Left ventricle myocardium superior (tissue), 1 donor: ENCODE data around the gene SLC7A10. TPM values are rescaled to one million over a fixed set of nuclear protein-coding genes. Genes with fewer than 3 reads are reported as not detected.

ENCODE experiments used
- ATAC-seq: fragments of 200-7000 bp; cut with Tn5 transposase; one replicate; pipeline ENCODE4 v1.9.1; 2020; ENCODE audit warnings: mild to moderate bottlenecking, moderate library complexity
- DNase-seq: peaks from one replicate; pipeline ENCODE4 v3.0.0-alpha.2; 2020
- intact Hi-C: fragments of 100-400 bp; cut with micrococcal nuclease; formaldehyde crosslinking; loops from one replicate; pipeline ENCODE4 v1.11.0; 2022
- long read RNA-seq: library from polyadenylated mRNA; unstranded; transcript quantifications from one replicate; pipeline ENCODE4 v2.0.0, GENCODE V29; 2021
- total RNA-seq: library from RNA; stranded (reverse); fragmentation: NEBNext Ultra II Directional; extraction: Animal tissue kit (Norgen Biotek cat#: 25700); gene quantifications from one replicate; pipeline ENCODE4 v1.2.1, GENCODE V29; 2021
- donor health status: DM: no; HTN: yes; CAD: no; lungs with severe emphysema.

SLC7A10 gene
- not detected for total RNA-seq
- long read RNA-seq, partial matches to known transcripts: 0 of 1 reads
- long read RNA-seq, other reads (novel, unspliced or antisense): 0 of 1 reads

DNA sequence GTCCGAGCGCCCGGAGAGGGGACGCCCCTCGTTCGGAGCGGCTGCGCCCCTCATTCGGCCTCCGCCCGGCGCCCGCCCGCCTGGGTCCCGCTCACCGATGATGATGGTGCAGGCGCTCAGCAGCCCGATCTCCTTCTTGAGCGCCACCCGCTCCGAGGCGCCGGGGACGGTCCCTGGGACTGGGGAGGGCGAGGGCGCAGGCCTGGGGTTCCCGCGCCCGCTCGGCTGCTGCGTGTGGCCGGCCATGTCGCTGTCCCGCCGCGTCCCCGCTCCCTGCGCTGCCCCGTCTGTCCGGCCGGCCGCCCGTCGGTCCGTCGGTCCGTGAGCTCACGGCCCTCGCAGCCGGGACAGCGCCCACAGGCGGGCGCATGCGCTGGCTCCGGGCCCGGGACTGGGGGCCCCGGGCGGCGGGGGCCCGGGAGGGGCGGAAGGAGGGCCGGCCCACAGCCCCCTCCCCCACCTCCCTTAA, at the start of gene SLC7A10:
SLC7A10 (minus strand) TSS at position 393 of the 469 bp plus-strand sequence; CDS start at position 246, 147 bp downstream.
- intact Hi-C loops: no loop called here
- no peak for DNase-seq
- ATAC-seq: peak; percentile 22

DNA sequence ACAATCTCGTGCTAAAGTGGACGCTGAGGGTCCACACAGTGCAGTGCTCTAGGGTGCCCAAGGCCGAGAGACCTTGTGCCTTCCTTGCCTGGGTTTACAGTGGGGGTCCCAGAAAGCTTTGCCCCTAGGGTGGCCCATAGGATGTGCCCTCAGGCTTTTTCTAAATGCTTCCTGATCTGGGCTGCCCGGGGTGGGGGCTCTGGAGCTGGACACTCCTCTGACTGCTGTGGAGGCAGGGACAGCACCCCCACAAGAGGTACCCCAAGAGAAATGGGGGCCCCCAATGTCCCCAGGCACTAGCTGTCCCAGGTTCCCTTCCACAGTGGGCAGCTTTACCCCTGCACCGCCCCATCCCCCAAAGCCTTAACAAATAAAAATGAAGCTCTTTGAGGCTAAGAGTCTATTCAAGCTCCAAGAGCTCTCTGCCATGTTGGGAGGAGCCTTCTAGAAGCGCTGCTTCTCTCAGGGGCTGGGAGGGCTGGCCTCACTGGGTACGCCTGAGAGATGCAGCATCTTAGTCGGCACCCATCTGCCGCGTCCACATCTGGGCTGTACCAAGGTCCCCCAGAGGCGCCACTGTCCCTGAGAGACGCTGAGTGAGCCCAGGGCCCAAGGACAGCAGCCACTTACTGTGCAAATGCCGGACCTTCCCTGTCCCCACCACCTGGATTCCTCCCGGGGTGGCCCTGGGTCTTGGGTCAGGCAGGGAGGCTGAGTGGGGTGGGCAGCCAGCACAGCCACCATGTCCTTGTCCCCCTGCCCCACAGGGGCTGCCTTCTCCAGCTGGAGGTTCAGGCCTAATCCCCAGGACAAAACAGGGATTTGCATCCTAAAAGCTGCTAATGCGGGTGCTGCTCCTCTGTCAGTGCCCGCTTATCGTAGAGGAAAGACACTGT, 49.3 kb upstream of the SLC7A10 start:
- ATAC-seq: no peak
- DNase-seq: no peak

DNA sequence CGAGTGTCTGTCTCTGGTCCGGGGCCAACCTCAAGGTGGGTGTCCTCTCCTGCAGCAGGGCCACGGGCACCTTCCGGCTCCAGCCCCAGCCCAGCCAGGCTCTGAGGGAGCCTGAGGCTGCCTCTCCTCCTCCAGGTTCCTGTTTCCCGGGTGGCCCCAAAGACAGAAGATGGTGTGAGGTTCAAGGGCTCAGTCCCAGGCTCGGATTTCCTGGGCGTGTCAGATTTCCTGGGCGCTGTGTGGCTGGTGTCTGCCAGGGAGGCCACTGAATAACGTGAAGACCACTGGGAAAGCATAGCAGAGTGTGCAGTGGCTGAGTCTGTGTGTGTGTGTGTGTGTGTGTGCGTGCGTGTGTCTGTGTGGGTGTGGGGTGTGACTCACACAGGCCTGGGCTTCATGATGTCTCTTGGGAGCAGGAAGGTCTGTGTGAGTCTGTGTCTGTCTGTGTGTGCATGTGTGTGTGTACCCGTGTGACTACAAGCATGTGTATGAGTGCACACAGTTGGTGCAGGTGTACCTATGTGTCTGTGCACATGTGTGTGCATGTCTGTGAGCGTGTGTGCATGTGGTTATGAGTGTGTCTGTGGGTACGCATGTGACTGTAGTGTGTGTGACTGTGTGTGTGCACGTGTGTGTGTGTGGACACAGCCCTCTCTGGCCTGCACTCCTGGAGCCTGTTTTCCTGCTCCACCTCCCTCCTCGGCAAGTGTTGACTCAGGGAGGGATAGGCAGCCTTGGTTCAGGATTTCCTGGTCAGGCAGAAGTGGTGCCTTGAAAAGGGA, 48.4 kb upstream of the SLC7A10 start:
- intact Hi-C loops: no loop called here
- DNase-seq (no peak), ATAC-seq (peak; percentile 62)

More for the DNA sequence above, 49.3 kb upstream of the SLC7A10 start:
- intact Hi-C loops: no loop called here

DNA sequence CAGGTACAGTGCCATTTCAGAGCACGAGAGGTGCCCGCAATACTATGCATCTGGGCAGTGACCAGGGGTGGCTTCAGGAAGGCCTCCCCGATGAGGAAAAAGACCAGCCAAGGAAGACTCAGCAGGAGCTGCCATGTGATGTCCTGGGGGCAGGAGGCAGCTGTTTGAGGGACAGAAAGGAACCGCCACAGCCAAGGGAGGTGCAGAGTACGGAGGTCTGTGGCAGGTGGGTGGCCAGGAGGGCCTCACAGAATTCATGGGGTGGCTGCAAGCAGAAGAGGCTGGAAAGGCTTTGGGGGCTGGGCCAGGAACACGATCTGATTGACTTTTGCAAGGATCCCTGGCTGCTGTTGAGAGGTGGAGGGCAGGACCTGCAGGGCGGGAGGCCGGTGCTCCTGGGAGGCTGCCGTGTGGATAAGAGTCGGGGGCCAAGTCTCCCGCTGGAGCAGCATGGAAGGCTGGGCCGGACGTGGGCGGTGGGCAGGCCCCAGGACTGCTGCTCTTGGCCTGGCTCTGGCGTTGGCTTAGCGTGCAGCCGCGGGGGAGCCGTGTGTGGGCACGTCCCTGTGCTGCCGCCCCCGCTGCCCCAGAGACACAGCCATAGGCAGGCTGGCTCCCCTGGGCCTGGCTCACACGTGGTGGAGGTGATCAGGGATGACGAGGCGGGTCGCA, 47.6 kb upstream of the SLC7A10 start:
- DNase-seq (no peak), ATAC-seq (no peak)
- intact Hi-C loops: no loop called here

DNA sequence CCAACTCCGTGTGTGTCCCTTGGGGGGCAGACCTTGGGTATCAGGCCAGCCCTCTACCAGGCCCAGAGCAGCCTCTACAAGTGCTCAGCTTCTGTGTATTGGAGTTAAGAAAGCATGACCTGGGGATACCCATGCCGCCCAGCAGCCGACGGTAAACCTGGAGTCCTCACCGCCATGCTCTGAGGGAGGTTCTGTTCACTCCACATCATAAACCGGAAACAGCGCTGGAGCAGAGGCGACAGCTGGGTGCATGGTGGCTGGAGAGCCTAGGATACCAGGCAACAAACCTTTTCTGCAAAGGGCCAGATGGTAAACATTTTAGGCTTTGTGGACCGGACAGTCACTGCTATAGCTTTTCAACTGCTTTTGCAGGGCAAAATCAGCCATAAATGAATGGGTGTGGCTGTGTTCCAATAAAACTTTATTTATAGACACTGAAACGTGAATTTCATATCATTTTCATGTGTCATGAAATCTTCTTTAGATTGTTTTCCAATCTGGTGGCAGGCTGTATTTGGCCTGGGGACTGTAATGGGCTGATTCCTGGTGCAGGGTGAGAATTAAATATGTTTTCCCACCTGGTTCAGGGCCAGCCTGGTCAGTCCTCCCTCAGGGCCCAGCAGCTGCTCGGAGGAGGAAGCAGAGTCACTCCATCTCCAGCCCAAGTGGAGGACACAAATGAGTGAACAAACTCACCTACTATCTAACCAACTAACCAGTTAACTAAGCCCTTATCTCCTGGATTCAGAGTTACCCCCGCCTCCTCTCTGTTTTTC, 45.8 kb upstream of the SLC7A10 start:
- no peak for DNase-seq
- intact Hi-C loops: no loop called here
- ATAC-seq: no peak

DNA sequence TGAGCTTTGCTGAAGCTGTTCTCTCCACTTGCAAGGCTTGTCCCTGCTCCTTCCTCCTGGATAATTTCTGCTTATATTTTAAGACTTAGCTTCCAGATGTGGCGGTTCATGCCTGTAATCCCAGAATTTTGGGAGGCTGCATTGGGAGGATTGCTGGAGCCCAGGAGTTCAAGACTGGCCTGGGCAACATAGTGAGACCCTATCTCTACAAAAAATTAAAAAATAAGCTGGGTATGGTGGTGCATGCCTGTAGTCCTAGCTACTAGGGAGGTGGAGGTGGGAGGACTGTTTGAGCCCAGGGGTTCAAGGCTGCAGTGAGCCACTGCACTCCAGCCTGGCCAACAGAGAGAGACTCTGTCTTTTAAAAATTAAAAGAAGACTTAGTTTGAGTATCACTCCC, 45.1 kb upstream of the SLC7A10 start:
- intact Hi-C loops: no loop called here
- no peak for DNase-seq
- ATAC-seq: no peak

DNA sequence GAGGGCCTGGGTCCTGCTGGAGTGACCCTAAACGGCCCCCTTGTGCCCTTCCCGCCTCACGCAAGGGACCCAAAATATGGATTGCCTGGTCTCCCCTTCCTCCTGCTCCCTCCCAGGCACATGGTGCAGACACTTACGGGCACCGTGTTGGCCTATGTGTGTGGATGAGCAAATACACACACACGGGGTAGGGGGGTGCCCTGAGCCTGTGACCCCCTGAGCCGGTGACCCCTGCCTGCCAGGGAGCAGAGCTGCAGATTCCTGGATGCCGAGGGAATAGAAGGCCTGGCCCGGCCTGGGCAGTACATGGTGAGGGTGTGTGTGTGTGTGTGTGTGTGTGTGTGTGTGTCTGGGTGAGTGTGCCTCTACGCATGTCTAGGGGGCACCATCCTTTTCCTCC, 43.4 kb upstream of the SLC7A10 start:
- intact Hi-C loops: no loop called here
- DNase-seq: no peak
- no peak for ATAC-seq

DNA sequence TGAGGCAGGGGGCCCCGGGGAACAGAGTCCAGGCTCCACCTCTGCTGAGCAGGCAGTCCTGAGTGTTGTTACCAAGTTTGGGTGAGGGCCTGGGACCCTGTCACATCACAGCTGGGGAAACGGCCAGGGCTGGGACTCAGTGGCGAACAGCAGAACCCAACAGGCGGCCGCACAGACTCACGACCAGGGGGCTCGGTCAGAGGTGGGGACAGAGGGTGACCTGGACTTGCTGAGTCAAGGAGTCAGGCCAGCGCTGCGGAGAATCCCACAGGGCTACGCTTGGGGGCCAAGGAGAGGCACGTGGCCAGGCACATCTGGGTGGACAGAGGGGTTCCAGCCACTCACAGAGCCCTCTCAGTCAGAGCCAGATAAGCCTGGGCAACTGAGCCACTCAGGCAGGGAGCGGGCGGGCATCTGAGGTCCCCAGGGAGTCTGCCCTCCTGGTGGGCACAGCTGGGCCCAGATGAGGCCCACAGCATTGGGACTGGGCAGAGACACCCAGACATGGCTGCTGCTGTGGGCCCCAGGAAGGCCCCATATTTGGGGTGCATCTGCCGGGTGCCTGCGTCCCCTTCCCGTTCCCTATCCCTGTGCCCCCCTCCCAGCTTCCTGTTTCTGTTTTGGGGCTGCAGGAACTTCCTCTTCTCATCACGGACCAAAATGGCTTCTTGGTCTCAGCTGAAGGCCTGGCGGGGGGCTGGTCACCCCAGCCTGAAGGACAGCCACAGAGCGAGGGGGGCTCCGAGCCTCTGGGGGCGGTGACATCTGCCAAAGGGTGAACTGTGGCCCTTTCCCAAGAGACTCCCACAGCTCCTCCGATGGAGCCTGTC, 42.7 kb upstream of the SLC7A10 start:
- peak; percentile 53 for ATAC-seq
- intact Hi-C loops: no loop called here
- DNase-seq: no peak

DNA sequence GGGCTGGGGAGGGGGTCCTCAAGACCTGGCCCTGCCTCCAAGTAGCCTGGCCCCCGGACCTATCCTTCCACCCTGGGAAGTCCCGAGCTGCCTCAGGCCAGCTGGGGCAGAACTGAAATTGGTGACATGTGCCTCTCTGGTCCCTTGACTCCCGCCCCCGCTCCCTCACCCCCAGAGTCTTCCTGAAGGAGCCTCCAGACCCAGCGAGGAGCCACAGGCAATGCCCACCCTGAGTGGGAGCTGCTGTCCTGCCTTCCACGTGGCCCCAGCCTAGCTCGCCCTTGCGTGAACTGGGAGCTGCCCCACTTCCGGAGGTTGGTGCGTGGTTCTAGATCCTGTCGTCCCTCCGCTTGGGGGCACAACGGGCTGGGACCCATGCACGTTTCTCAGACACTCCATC, 42.1 kb upstream of the SLC7A10 start:
- no peak for ATAC-seq
- intact Hi-C loops: no loop called here
- DNase-seq: no peak

DNA sequence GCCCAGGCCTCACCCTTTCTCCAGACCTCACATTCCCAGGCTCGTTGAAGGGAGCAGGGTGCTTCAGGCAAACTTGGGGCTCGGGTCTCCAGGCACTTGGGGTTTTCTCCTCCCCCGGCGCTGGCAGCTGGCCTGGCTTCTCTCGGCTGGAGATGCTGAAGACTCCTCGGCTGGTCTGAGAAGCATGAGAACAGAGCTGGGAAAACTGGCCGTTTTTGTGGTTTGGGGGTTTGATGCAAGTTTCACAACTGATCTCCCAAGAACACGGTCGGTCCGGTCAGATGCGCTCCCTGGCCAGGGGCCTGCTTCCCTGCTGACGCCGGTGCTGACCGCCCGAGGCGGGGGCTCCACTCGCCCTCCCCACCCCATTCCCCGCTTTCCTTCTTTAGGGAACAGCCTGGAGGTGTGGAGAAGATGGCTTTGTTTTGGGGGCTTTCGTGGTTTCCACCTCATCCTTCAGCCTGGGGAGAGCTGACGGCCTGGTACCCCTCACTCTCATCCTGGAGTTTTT, 41.4 kb upstream of the SLC7A10 start:
- ATAC-seq (no peak), DNase-seq (no peak)
- intact Hi-C loops: no loop called here

DNA sequence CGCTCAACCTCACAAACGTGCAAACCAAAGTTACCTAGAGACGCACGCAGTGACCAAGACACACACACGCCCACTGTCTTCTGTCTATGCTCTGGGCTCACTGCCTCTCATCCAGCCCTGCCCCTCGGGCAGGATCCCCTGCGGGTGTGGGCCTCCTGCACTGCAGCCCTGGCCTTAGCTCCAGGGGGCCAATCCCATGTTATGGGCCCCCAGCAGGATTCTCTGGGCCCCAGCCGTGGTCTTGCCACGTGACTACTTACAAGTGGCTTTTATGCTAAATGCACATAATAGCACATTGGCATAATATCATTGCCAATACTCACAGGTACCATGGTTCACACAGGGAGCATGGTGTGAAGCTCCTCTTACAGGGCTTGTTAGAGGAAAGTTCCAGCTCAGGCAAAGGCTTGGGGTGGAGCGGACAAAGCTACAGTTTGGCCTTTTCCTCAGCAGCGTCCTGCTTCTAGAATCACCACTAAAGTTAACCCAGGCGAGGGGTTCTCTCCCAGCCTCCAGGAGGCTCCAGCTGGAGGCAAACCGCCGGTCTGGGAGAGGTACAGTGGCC, 39.3 kb upstream of the SLC7A10 start:
- no peak for ATAC-seq
- intact Hi-C loops: no loop called here
- no peak for DNase-seq

DNA sequence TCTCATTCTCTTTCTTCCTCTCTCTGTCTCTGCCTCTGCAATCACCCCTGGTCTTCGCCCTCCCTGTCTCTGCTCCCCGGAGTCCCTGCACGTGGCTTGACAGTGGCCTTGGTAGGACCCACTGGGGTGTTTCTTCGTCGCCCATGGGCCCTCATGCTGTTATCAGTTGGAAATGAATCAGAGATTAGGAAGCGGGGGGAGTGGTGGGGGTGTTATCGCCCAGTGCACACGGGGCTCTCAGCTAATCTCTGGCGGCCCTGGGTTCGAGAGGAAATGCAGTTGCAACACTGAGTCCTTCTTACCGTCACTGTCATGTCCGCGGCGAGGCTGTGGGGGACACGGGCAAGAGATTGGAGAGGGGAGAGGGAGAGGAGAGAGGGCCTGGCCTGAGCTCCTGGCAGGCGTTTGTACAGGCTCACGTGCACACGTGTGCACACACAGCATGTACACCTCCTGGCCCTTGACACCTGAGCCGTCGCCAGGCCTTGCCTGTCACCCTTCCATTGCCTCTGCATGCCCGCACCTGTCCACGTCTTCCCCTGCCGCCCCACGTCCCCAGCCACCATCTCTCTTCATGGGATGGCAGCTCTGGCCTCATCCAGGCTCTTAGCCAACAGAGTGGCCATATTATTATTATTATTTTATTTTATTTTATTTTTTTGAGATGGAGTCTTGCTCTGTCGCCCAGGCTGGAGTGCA, 37.8 kb upstream of the SLC7A10 start:
- intact Hi-C loops: no loop called here
- DNase-seq: no peak
- ATAC-seq: no peak

DNA sequence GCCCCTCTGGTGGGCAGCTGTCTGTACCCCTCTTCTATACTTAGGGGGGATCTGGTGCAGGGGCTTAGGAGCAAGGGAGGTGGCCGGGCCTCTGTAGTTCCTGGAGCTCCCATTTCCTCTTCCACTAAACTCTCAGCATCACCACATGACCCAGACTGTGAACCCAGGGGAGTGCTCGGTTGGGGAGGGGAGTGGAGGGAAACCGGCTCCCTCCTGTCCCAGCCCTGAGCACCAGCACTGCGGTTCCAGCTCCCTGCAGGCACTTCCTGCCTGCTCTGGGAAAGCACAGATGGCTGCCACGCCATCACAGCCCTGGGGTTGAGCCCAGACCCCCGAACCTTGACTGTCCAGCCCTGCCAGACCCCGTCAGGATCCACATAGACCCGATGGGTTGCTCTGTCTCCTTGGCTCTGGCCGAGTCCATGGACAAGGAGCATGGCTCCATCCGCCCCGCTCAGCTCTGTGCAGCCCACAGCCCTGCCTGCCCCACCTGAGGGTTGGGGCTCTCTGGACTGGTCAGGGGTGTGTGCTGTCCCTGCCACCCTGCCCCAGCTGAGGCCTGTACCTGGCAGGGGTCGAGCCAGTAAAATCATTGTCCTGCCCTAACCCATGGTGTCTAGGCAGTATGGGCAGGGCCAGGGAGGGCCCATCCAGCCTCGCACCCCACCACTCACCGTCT, 36.0 kb upstream of the SLC7A10 start:
- intact Hi-C loops: no loop called here
- peak; percentile 65 for ATAC-seq
- no peak for DNase-seq

DNA sequence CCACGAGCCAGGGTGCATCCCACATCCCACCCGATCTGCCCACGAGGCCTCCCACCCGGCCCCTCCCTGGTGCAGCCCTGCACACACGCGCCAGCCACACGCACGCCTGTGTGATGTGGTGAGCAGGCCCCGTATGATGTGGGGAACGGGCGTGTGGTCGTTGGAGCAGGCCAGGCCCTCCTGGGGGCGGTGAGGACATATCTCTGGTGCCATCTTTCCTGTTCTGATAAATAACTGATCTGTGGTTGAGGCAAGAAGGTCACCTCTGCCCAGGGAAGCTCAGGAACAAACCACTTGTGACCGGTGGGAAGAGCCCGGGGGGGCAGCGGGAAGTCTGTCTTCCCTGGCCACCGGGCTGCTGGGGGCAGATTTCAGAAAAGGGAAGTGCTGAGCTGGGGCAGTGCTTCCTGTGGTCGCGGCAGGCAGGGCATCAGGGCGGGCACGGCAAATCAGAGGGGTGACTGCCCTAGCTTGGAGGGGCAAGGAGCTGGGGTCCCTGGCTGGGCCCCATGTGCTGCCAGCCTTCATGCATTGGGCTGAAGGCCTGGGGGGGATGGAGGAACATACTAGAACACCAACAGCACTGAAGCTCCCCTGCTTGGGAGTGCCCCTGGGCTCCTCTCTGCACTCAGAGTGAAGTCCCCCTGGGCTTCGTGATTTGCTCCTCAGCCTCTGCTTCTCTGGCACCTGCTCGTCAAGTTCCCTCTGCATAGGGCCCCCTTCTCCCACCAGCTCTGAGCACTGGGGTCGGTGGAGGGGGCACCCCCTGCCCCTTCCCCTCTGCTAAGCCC, 35.2 kb upstream of the SLC7A10 start:
- ATAC-seq (peak; percentile 70), DNase-seq (peak; percentile 59)
- intact Hi-C loops: no loop called here

DNA sequence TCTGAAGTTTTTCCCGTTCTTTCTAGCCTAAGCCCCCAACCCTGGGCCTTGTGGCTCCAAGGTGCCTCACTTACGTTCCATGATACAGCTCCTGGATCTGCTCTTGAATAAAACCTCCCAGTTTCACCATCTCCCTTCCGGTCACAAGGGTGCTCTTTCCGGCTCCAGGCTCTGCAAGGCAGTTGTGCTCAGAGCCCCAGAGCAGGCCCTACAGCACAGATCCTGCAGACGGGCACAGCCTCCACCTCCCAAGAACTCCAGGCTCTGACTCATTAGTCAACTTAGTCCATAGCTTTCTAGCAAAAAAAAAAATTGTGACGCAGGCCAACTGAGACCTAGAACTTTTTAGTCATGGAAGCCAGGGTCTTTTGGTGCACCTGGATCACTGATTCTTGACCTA, 33.9 kb upstream of the SLC7A10 start:
- intact Hi-C loops: no loop called here
- ATAC-seq: peak; percentile 45
- DNase-seq: no peak

DNA sequence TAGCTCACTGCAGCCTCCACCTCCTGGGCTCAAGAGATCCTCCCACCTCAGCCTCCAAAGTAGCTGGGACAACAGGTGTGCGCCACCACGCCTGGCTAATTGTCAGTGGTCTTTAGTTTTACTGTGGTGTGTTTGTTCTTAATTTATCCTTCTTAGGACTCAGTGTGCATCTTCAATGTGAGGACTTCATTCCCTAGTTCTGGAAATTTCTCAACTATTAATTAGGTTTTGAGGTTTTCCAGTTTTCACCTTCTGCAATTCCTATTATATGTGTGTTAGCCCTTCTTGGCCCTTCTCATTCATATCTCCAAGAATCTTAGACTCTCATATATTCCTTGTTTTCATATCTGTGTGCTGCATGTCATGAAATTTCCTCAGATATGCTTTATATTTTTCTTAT, 32.2 kb upstream of the SLC7A10 start:
- ATAC-seq (no peak), DNase-seq (no peak)
- intact Hi-C loops: no loop called here
